DND-41 (cell line): Measurements from ENCODE around the gene UBR1.
"Not testable (repeated sequence)": the region's sequence is repeated elsewhere in the genome, so short reads cannot be mapped to it uniquely, and the experiment has no call there.

ENCODE experiments used
- CTCF ChIP-seq: IDR thresholded peaks from 2 replicates; pipeline ENCODE4 v1.5.1; 2012; ENCODE audit warnings: borderline replicate concordance, low read length, moderate library complexity, mild to moderate bottlenecking; ENCODE audit not compliant: poor library complexity, severe bottlenecking; ENCODE audit errors: extremely low read depth
- EZH2 ChIP-seq: IDR thresholded peaks from 3 replicates; pipeline ENCODE4 v1.6.1; 2012; ENCODE audit warnings: borderline replicate concordance, low read depth, mild to moderate bottlenecking, moderate library complexity, low read length, inconsistent platforms; ENCODE audit not compliant: severe bottlenecking

- TF ChIP-seq CTCF, EZH2: not testable (repeated sequence)
These were observed 91.2 kb downstream of the UBR1 start for GRCh38 chr15:43014671-43015070.
